H1 (cell line): ENCODE results near the gene INPP5A. TPM values are rescaled to one million over a fixed set of nuclear protein-coding genes. Genes with fewer than 3 reads are reported as not detected.

ENCODE experiments used
- CTCF ChIA-PET: fragments of 300-600 bp; sonication (Branson Sonifier 250); formaldehyde crosslinking; loops from one replicate; lab custom pipeline; 2021; ENCODE audit not compliant: partially characterized antibody; lab: Charles Lee
- POLR2A ChIA-PET: fragments of 300-600 bp; sonication (Branson Sonifier 250); formaldehyde crosslinking; loops from one replicate; lab custom pipeline; 2021; ENCODE audit warnings: inconsistent platforms; ENCODE audit not compliant: partially characterized antibody; lab: Charles Lee
- DNase-seq, 2 experiments: peaks; one replicate each; pipeline versions ENCODE4 v3.0.0 to v3.0.0-alpha.2; 2010 to 2022; ENCODE audit warnings: low spot score in 2 of 2, low read depth in 1 of 2, mixed read lengths in 1 of 2
- FAIRE-seq: peaks from 2 replicates; lab custom pipeline; 2011; peaks lifted over from hg19 to GRCh38; lab: Jason Lieb, UNC
- H2AFZ ChIP-seq: 2 replicates; pipeline ENCODE4 v1.8.1; 2012; ENCODE audit warnings: low read length, inconsistent platforms
- H2AK5ac ChIP-seq: 2 replicates; pipeline ENCODE4 v1.6.1; 2013; ENCODE audit warnings: low read depth, low read length
- H2BK120ac ChIP-seq: replicated peaks from 2 replicates; pipeline ENCODE3; 2013; ENCODE audit warnings: low read depth, low read length, inconsistent platforms
- H2BK12ac ChIP-seq: 2 replicates; pipeline ENCODE4 v1.6.1; 2013; ENCODE audit warnings: low read depth, low read length
- H2BK15ac ChIP-seq: 2 replicates; pipeline ENCODE4 v1.6.1; 2013; ENCODE audit warnings: low read length
- H2BK20ac ChIP-seq: 2 replicates; pipeline ENCODE4 v1.6.1; 2013; ENCODE audit warnings: low read length
- H2BK5ac ChIP-seq: 2 replicates; pipeline ENCODE4 v1.6.1; 2013; ENCODE audit warnings: low read depth, low read length
- H3K14ac ChIP-seq: 2 replicates; pipeline ENCODE4 v1.6.1; 2013; ENCODE audit warnings: inconsistent platforms; ENCODE audit not compliant: insufficient read length
- H3K18ac ChIP-seq: 2 replicates; pipeline ENCODE4 v1.6.1; 2013; ENCODE audit warnings: low read length; ENCODE audit errors: extremely low read depth
- H3K23ac ChIP-seq: 2 replicates; pipeline ENCODE4 v1.6.1; 2013; ENCODE audit warnings: inconsistent platforms; ENCODE audit not compliant: insufficient read length
- H3K23me2 ChIP-seq: 2 replicates; pipeline ENCODE4 v1.6.1; 2013; ENCODE audit warnings: low read depth, low read length
- H3K27ac ChIP-seq: 2 replicates; pipeline ENCODE4 v1.6.1; 2011; ENCODE audit warnings: low read depth, low read length, inconsistent platforms
- H3K27me3 ChIP-seq, 4 experiments: replicated peaks in 1 of 4; 1 replicate in 1 of 4; 2 replicates in 3 of 4; pipeline versions ENCODE4 v1.6.1 to v1.8.1; 2011 to 2013; ENCODE audit warnings: low read length in 3 of 4, mild to moderate bottlenecking in 3 of 4, inconsistent platforms in 2 of 4, mixed read lengths in 2 of 4, moderate library complexity in 1 of 4; ENCODE audit not compliant: control insufficient read depth in 3 of 4, insufficient read depth in 3 of 4; ENCODE audit errors: extremely low read depth in 1 of 4
- H3K36me3 ChIP-seq, 4 experiments: 2 replicates each; pipeline versions ENCODE4 v1.6.1 to v1.8.1; 2011 to 2013; ENCODE audit warnings: mild to moderate bottlenecking in 4 of 4, low read length in 3 of 4, moderate library complexity in 2 of 4, control low read depth in 1 of 4, inconsistent platforms in 1 of 4; ENCODE audit not compliant: insufficient read depth in 4 of 4, control insufficient read depth in 2 of 4
- H3K4ac ChIP-seq: replicated peaks from 2 replicates; pipeline ENCODE3; 2013; ENCODE audit warnings: low read length, low read depth, mixed read lengths, inconsistent platforms; ENCODE audit not compliant: insufficient read length
- H3K4me1 ChIP-seq, 4 experiments: replicated peaks in 1 of 4; 1 replicate in 1 of 4; 2 replicates in 3 of 4; pipeline versions ENCODE4 v1.6.1 to v1.8.1; 2011 to 2013; ENCODE audit warnings: low read length in 3 of 4, inconsistent platforms in 2 of 4, mixed read lengths in 1 of 4; ENCODE audit not compliant: insufficient read depth in 4 of 4, control insufficient read depth in 3 of 4
- H3K4me2 ChIP-seq, 2 experiments: 2 replicates each; pipeline versions ENCODE4 v1.6.1 to v1.8.1; 2011 to 2013; ENCODE audit warnings: low read depth in 2 of 2, low read length in 2 of 2, control low read depth in 1 of 2, inconsistent platforms in 1 of 2, mild to moderate bottlenecking in 1 of 2; ENCODE audit not compliant: insufficient read depth in 1 of 2
- H3K4me3 ChIP-seq, 4 experiments: fragments of 200-600, 300-600 bp in 1 of 4; sonication (generic), shearing (Covaris generic), sonication (Bioruptor Twin) in 1 of 4; 2 replicates each; pipeline versions ENCODE4 v1.5.1 to v1.8.1; 2011 to 2016; ENCODE audit warnings: low read length in 4 of 4, low read depth in 3 of 4, control low read depth in 2 of 4, inconsistent platforms in 2 of 4, mild to moderate bottlenecking in 2 of 4, mixed read lengths in 1 of 4, moderate library complexity in 1 of 4; ENCODE audit not compliant: insufficient read depth in 2 of 4; ENCODE audit errors: extremely low read depth in 1 of 4
- H3K56ac ChIP-seq: replicated peaks from 2 replicates; pipeline ENCODE3; 2013; ENCODE audit warnings: low read depth, mild to moderate bottlenecking, mixed read lengths, low read length, inconsistent platforms; ENCODE audit not compliant: insufficient read length
- H3K79me1 ChIP-seq: 2 replicates; pipeline ENCODE4 v1.6.1; 2013; ENCODE audit warnings: low read depth, low read length, control low read depth
- H3K79me2 ChIP-seq, 2 experiments: 2 replicates each; pipeline versions ENCODE4 v1.6.1 to v1.8.1; 2012 to 2013; ENCODE audit warnings: low read length in 2 of 2, mild to moderate bottlenecking in 2 of 2, inconsistent platforms in 1 of 2; ENCODE audit not compliant: insufficient read depth in 2 of 2, control insufficient read depth in 1 of 2
- H3K9ac ChIP-seq, 4 experiments: replicated peaks in 1 of 4; 1 replicate in 1 of 4; 2 replicates in 3 of 4; pipeline versions ENCODE4 v1.6.1 to v1.8.1; 2011 to 2013; ENCODE audit warnings: low read depth in 3 of 4, low read length in 3 of 4, control low read depth in 2 of 4, mild to moderate bottlenecking in 2 of 4, moderate library complexity in 2 of 4, inconsistent platforms in 1 of 4; ENCODE audit errors: extremely low read depth in 1 of 4
- H3K9me3 ChIP-seq, 2 experiments: 2 replicates each; pipeline versions ENCODE4 v1.6.1 to v1.8.1; 2012 to 2013; ENCODE audit warnings: mild to moderate bottlenecking in 2 of 2, moderate library complexity in 2 of 2, control low read depth in 1 of 2, inconsistent platforms in 1 of 2, low read depth in 1 of 2, low read length in 1 of 2, mixed read lengths in 1 of 2; ENCODE audit not compliant: insufficient read depth in 2 of 2
- H4K20me1 ChIP-seq, 2 experiments: replicated peaks in 1 of 2; 2 replicates each; pipeline versions ENCODE3 to v1.8.1; 2011 to 2013; ENCODE audit warnings: inconsistent platforms in 2 of 2, low read length in 2 of 2, mild to moderate bottlenecking in 1 of 2; ENCODE audit not compliant: insufficient read depth in 2 of 2, control insufficient read depth in 1 of 2
- H4K5ac ChIP-seq: 2 replicates; pipeline ENCODE4 v1.6.1; 2013; ENCODE audit warnings: low read length, low read depth, mixed read lengths, inconsistent platforms; ENCODE audit not compliant: insufficient read length
- H4K8ac ChIP-seq: 2 replicates; pipeline ENCODE4 v1.8.0; 2013; ENCODE audit warnings: mild to moderate bottlenecking, moderate library complexity, low read length, inconsistent platforms; ENCODE audit not compliant: insufficient read depth; ENCODE audit errors: extremely low read depth
- H4K91ac ChIP-seq: replicated peaks from 2 replicates; pipeline ENCODE3; 2013; ENCODE audit warnings: low read length, mixed read lengths, inconsistent platforms; ENCODE audit not compliant: insufficient read length
- CEBPB ChIP-seq: IDR thresholded peaks from 2 replicates; pipeline ENCODE4 v1.6.1; 2012; ENCODE audit warnings: low read depth, low read length
- FOSL1 ChIP-seq: IDR thresholded peaks from 2 replicates; pipeline ENCODE4 v1.6.1; 2011; ENCODE audit warnings: mild to moderate bottlenecking, low read depth, low read length, moderate library complexity; ENCODE audit not compliant: insufficient read depth
- HDAC6 ChIP-seq: IDR thresholded peaks from one replicate; pipeline ENCODE4 v1.7.1; 2012; ENCODE audit warnings: low read depth, mild to moderate bottlenecking, inconsistent platforms, low read length, moderate library complexity
- JUN ChIP-seq: IDR thresholded peaks from 2 replicates; pipeline ENCODE4 v1.6.1; 2011; ENCODE audit warnings: low read depth, mild to moderate bottlenecking, improper control_type of control experiment, low read length
- WGBS, 2 experiments: shearing (Covaris generic) in 1 of 2; methylation state at CpG; one replicate each; pipeline versions ENCODE4 v1.1.6 to v1.1.7; 2013 to 2015; ENCODE audit warnings: low lambda C conversion rate in 2 of 2, mixed read lengths in 2 of 2, inconsistent platforms in 1 of 2, low coverage in 1 of 2, missing lambda C conversion rate in 1 of 2; ENCODE audit not compliant: insufficient replicate concordance in 2 of 2, insufficient coverage in 1 of 2, insufficient read length in 1 of 2; ENCODE audit errors: extremely low coverage in 1 of 2, missing lambda C conversion rate in 1 of 2; 5-methylcytosine and 5-hydroxymethylcytosine counted together
- polyA plus RNA-seq, 7 experiments: library from polyadenylated mRNA; depleted of rRNA in 3 of 7; stranded (reverse) in 5 of 7; unstranded in 2 of 7; fragments of >200 nt in 5 of 7; fragments of 200-250 nt in 2 of 7; gene quantifications; 1 replicate in 5 of 7; 2 replicates in 1 of 7; 4 replicates in 1 of 7; pipeline versions ENCODE4 v1.2.1 to v1.2.3, GENCODE V29; 2011 to 2013; ENCODE audit warnings: missing spikeins in 2 of 7, mixed read lengths in 2 of 7
- total RNA-seq: library from RNA; stranded (reverse); fragmentation: NEBNext Ultra II Directional; extraction: Animal tissue kit (Norgen Biotek cat#: 25700); gene quantifications from 2 replicates; pipeline ENCODE4 v1.2.1, GENCODE V29; 2021

Gene INPP5A
- total and polyA plus RNA-seq, 2 of the 8 experiments (the other 6 are each of a cell fraction or from before 2014, with no cell fraction given) = 19.7 to 27.5 TPM

DNA sequence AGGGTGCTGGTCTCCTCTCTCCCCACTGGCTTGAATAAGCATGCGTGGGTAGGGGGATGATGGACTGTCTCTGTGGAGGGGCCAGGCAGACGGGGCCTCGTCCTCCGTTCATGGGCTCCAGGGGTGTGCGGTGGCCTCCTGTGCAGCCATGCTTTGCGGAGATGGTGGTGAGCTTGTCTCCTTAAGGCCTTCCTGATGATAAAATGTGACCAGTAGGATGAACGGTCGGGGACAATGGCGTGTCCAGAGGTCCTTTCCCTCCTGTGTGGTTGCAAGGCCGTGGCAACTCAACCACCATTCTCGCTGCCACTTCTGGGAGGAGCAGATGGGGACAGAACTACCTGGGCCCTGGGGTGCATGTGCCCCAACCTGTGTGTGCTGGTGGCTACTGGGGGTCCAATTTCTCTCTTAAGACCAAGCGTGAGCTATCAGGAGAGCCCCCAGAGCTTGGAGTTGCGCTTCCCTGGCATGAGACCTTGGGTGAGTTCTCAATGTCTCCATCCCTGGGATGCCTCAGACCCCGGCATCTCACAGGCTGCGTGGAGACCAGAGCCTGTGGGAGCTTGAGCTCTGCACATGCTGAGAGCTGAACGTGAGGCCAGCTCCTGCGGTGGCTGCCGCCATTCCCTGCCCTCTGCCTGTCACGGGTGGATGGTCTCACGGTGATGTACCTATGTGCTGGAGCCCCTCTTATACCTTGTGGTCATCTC is 112.2 kb downstream of the INPP5A start:
- Histone ChIP-seq H3K36me3 (no peaks in the 10 kb centered on the region), H3K9ac (no peak overlapping the region), H2BK120ac (no peak overlapping the region), H3K4me3 (no peak overlapping the region), H3K27me3 (no peaks in the 10 kb centered on the region), H3K18ac (no peak overlapping the region), H2BK5ac (no peak overlapping the region), H3K23me2 (0 out of 2 replicates have a peak, but pooled peaks cover 2% of the 10 kb centered on the region), H3K79me1 (peaks cover 2% of the 10 kb centered on the region; the same call in 1 of the 2 replicates), H2BK12ac (no peak overlapping the region), H4K20me1 (peaks cover 3 to 8% of the 10 kb centered on the region in 2 experiments), H3K4me1 (no peaks in the 10 kb centered on the region), H3K4ac (no peak overlapping the region), H2BK20ac (no peak overlapping the region), H2BK15ac (no peak overlapping the region), H2AK5ac (no peak overlapping the region), H3K4me2 (no peak overlapping the region), H3K27ac (no peak overlapping the region), H3K23ac (no peak overlapping the region), H4K91ac (no peak overlapping the region), H4K8ac (no peak overlapping the region), H2AFZ (no peak overlapping the region), H3K9me3 (no peaks in the 10 kb centered on the region), H4K5ac (no peak overlapping the region), H3K56ac (no peak overlapping the region), H3K14ac (no peak overlapping the region), H3K79me2 (no peaks in the 10 kb centered on the region)
- 96% methylated on average over 20 of the region's 20 CpGs; no CpG with 5 or more reads in 1 of the 2 experiments for WGBS, 2 experiments
- DNase-seq (no peak), FAIRE-seq (no peak)
- CTCF ChIA-PET = interaction anchor here (1.4 to 2.4 kb wide), 3 partner anchors 16 to 192 kb away, joined by 3 to 14 read pairs (median 4); no protein-coding TSS in a partner anchor
- POLR2A ChIA-PET = no interaction called here
- no peak for TF ChIP-seq FOSL1
- no peak for TF ChIP-seq CEBPB
- TF ChIP-seq HDAC6 = no peak
- no peak for TF ChIP-seq JUN
